Kidney epithelial cell (primary cell): Measurements from ENCODE around the gene NWD2. TPM values are rescaled to one million over a fixed set of nuclear protein-coding genes. Genes with fewer than 3 reads are reported as not detected.

Source experiments
- DNase-seq: peaks from one replicate; pipeline ENCODE4 v3.0.0-alpha.2; 2010; ENCODE audit warnings: low read depth
- H3K27me3 ChIP-seq: 2 replicates; pipeline ENCODE4 v1.6.0; 2011; ENCODE audit warnings: low read length; ENCODE audit not compliant: control insufficient read depth, insufficient read depth
- H3K36me3 ChIP-seq: 2 replicates; pipeline ENCODE4 v1.5.1; 2011; ENCODE audit warnings: low read length; ENCODE audit not compliant: control insufficient read depth, insufficient read depth
- H3K4me3 ChIP-seq: 2 replicates; pipeline ENCODE4 v1.5.1; 2011; ENCODE audit warnings: low read depth, mild to moderate bottlenecking, control low read depth, low read length
- total RNA-seq: library from RNA; depleted of rRNA; stranded (reverse); fragments of >200 nt; gene quantifications from 2 replicates; pipeline ENCODE4 v1.2.3, GENCODE V29; 2015
- TF ChIP-seq, protein P1 (sequence below): IDR thresholded peaks from 2 replicates; pipeline ENCODE4 v1.5.1; 2011; ENCODE audit warnings: mild to moderate bottlenecking, moderate library complexity, low read length, control low read depth, inconsistent platforms; ENCODE audit not compliant: insufficient read depth, poor library complexity, severe bottlenecking

NWD2 gene
- total RNA-seq, 1 donor from 2014 or later, result 0.04 TPM

DNA sequence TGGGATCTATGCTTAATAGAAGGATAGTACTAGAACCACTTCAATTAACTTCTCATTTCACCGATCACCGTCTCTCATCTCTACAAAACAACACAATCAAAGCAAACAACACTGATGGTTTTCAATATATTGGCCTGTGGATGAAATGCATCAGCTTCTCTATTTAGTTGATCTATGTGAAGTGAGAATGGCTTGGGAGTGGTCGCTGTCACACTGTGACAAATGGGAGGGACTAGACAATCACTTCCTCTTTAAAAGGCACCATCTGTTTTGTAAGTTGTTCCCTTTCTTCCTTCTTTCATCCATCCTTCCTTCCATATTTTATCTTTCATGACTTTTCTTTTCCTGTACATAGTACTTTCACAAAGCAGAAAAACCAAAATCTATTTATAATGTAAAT is 23.9 kb upstream of the NWD2 start:
- Histone ChIP-seq H3K27me3 (no peaks in the 10 kb centered on the region), H3K36me3 (no peaks in the 10 kb centered on the region), H3K4me3 (no peak overlapping the region)
- DNase-seq, result no peak
- TF ChIP-seq, protein P1, sequence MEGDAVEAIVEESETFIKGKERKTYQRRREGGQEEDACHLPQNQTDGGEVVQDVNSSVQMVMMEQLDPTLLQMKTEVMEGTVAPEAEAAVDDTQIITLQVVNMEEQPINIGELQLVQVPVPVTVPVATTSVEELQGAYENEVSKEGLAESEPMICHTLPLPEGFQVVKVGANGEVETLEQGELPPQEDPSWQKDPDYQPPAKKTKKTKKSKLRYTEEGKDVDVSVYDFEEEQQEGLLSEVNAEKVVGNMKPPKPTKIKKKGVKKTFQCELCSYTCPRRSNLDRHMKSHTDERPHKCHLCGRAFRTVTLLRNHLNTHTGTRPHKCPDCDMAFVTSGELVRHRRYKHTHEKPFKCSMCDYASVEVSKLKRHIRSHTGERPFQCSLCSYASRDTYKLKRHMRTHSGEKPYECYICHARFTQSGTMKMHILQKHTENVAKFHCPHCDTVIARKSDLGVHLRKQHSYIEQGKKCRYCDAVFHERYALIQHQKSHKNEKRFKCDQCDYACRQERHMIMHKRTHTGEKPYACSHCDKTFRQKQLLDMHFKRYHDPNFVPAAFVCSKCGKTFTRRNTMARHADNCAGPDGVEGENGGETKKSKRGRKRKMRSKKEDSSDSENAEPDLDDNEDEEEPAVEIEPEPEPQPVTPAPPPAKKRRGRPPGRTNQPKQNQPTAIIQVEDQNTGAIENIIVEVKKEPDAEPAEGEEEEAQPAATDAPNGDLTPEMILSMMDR, result no peak

- H3K27me3 ChIP-seq, result no peaks in the 10 kb centered on the region
- no peaks in the 10 kb centered on the region for H3K36me3 ChIP-seq
- TF ChIP-seq, protein P1, result no peak
- no peak for DNase-seq
- no peak overlapping the region for H3K4me3 ChIP-seq
These were observed 20.8 kb upstream of the NWD2 start for GRCh38 chr4:37223732-37224131.

GRCh38 chr4:37224854-37225253 is 19.7 kb upstream of the NWD2 start:
- DNase-seq, result no peak
- Histone ChIP-seq H3K36me3 (no peaks in the 10 kb centered on the region), H3K27me3 (no peaks in the 10 kb centered on the region), H3K4me3 (no peak overlapping the region)
- TF ChIP-seq, protein P1, result no peak

GRCh38 chr4:37225778-37226177 is 18.8 kb upstream of the NWD2 start:
- no peaks in the 10 kb centered on the region for H3K27me3 ChIP-seq
- no peaks in the 10 kb centered on the region for H3K36me3 ChIP-seq
- no peak for DNase-seq
- TF ChIP-seq, protein P1, result no peak
- no peak overlapping the region for H3K4me3 ChIP-seq

DNA sequence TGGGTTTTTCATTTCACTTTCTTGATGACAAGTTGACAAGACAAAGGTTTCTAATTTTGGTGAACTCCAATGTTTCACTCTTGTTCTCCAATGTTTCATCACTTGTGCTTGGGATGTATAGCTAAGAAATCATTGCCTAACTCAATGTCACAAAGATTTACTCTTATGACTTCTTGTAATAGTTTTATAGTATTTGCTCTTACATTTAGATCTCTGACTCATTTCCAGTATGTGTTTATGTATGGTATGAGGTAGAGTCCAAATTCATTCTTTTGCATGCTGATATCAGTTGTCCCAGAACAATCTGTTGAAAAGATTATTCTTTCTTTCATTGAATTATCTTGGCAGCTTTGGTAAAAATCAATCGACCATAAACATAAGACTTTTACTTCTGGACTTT is 12.2 kb upstream of the NWD2 start:
- Histone ChIP-seq H3K4me3 (no peak overlapping the region), H3K36me3 (no peaks in the 10 kb centered on the region), H3K27me3 (no peaks in the 10 kb centered on the region)
- DNase-seq, result no peak
- TF ChIP-seq, protein P1, result no peak

- TF ChIP-seq, protein P1, result no peak
- no peak for DNase-seq
- Histone ChIP-seq H3K4me3 (no peak overlapping the region), H3K36me3 (no peaks in the 10 kb centered on the region), H3K27me3 (no peaks in the 10 kb centered on the region)
These were observed 8.4 kb upstream of the NWD2 start for GRCh38 chr4:37236165-37236564.
